HG02973 (cell line): ENCODE data around the gene GLYATL3.

Source experiments
- ATAC-seq: cut with Tn5 transposase; IDR thresholded peaks from one replicate; pipeline ENCODE4 v1.9.1; 2021; ENCODE audit warnings: moderate library complexity; ENCODE audit not compliant: unreplicated experiment

Gene GLYATL3

DNA sequence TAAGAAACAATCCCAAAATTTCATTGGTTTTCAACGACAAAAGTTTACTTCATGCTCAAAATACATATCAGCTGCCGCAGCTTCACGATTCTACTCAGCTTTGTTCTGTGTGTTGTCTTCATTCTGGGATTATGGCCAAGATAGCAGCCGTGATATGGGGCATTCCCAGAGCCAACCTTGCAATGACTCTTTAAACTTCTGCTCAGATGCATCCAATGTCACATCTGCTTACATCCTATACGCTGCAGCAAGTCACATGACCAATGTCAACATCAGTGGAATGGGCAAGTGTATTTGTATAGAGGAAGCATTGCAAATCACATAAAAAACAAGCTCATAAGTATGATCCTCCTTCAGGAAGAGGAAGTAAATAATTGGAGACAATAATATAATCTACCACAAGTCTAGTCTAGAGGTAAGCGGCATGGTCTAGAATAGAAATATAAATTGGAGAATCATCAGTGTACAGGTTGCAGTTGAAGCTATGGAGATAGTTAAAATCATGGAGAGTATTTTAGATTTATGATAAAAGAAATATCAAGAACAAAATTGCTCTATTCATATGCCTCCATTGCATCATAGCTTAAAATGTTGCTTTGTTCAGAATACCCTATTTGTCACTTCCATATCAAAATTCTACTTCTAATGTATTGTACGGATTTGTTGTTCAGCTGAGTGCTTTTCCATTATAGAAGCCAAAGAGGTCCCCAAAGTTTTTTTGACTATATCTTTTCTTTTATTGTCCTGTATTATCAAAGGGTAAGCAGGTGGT lies 43.5 kb downstream of the GLYATL3 start:
- ATAC-seq, result no peak

DNA sequence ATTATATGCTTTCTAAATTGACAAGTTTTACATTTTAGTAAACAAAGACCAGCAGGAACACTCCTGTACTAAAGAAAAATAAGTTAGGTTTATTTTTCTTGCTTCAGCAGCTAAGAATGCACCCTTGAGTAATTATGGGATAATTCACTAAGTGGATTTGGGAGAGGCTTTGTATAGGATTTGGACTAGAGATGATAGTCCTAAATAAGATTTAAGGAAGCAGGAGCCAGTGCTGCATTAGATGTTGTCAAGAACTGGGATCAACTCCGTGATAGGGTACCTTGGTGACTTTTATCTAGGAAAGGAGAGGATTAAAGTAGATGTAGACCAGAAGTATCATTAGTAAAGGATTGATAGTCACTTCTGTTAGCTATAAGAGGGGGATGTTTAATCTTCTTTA lies 46.6 kb downstream of the GLYATL3 start:
- no peak for ATAC-seq

DNA sequence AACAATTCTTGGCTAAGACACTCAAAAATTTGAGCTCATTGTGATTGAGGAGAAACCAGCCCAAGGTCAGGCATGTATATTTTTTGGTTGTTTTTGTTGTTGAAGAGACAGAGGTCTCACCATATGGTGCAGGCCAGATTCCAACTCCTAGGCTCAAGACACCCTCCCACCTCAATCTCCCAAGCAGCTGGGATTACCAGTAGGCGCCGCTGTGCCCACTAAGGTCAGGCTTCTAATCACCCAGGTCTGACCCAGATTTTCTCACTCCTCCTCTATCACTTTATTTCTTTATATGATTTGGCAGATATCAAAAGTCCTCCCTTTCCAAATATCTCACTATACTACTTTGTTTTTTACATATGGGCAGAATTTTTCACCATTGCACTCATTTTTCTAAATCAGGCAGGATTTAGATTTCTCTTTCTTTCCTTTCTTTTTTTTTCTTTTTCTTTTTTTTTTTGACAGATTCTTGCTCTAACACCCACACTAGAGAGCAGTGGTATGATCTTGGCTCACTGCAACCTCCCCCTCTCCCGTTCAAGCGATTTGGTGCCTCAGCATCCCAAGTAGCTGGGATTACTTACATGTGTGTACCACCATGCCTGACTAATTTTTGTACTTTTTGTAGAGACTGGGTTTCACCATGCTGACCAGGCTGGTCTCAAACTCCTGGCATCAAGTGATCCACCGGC lies 49.0 kb downstream of the GLYATL3 start:
- ATAC-seq, result no peak

DNA sequence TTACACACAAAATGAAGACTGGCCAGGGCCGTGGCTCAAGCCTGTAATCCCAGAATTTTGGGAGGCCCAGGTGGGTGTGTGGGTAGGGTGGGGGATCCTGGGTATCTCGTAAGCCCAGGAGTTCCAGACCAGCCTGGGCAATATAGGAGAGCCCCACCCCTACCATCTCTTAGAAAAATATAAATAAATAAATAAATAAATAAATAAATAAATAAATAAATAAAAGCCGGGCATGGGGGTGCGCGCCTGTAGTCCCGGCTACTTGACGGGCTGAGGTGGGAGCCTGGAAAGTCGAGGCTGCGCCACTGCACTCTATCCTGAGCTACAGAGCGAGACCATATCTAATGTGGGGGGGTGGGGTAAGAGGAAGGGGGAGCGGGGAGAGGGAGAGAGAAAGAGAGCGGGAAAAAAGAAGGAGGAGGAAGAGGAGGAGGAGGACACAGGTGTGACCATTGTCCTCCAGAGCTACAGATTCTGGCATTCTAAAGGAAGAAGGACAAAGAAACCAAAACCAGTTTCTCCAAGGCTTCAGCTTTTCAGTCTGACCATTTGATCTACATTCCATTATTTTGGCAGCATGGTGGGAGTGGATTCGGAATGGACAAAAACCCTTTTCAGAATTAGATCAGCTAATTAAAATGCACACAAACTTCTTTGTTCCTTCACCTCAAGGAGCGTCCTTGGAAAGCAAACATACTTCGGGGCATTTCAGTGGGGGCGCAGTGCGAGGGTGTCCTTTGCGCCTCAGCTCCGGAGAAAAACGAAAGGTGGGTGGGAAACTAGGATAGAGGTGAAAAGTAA lies 50.2 kb downstream of the GLYATL3 start:
- no peak for ATAC-seq

DNA sequence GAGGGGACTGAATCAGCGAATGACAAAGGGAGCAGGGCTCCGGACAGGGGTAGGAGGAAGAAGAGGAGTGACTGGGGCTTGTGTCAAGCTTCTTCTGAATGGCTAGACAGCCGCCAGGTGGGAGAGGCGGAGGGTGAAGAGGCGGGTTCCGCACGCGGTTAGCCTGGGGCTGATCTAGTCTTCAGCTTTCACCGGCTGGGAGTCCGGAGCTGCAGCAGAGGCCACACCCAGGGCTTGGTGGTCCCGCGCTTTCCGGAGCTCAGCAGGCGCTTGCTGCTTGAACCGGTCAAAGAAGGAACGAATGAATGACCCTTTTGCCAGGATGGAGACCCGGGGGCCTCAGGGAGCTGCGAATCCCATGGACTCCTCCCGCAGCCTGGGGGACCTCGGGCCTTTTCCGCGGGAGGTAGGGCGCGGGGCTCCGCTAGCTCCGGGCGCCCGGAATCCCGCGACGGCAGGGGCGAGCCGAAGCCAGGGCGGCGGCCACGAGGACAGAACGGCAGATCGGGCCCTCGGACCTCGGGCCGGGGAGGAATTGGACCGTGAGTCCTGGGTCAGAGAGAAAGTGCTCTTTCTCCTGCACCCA lies 50.9 kb downstream of the GLYATL3 start, which contains the start of gene C6orf141:
Gene C6orf141 (plus strand): TSS at position 177 of the 586 bp plus-strand sequence. CDS start 125 bp downstream, at position 302.
- ATAC-seq, result peak; percentile 80

DNA sequence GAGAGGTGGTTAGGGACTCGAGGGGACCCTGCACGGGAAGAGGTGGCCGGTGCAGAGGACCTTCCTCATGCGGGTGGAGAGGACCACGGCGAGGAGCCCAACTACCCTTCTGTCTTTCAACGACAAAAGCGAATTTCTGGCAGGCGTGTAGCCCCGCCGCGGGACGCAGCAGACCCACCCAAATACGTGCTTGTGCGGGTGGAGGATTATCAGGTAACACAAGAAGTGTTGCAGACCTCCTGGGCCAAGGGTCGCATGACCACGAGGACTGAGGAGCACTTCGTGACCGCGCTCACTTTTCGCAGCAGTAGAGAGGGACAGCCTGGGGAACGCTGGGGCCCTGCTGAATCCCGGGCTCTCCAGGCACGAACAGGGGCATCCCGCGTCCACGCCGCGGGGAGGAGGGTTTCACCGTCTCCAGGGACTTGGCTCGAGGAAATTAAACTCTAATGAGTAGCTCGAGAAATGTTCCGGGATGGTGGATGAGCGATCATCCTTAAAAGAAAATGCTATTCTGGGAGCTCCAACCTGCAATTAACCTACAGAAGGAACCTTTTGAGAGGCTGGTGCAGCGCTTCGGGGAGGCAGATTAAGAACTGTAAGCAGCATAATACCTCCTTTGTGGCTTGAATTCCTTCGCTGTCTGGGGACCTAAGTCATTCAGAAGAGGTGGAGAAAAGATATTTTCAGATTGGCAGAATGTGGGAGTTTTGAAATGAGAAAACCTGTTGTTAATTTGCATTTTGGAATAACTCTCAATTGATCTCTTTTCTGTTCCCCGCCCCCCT lies 51.5 kb downstream of the GLYATL3 start:
- peak; percentile 39 for ATAC-seq

DNA sequence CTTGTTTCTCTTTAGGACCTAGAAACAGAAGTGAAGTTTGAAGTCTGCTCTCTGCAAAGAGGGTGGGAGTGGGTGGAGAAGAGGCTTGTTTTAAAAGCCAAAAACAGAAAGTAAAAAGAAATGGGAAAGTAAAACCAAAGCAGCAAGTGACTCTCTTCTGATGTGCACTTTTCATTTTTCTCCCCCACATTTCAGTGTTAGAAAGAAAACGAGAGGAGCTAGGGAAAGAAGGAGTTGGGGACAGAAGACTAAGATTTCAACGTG lies 52.1 kb downstream of the GLYATL3 start:
- peak; percentile 43 for ATAC-seq

DNA sequence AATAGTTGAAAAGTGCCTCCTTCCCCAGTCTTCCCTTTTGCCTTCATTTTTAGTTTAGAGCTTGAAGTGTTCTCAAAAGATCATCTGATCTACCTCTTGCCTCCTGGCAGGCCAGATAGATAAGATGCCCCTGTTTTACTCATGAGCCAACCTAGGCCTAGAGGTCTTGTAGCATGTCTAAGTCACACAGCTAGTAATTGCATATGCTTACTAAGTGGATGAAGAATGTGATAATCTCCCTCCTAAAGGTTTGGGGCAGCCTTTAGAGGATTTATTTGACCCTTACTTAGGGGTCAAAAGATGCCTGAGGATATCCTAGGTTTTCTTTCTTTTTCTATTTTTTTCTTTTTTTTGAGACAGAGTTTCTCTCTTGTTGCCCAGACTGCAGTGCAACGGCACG lies 52.9 kb downstream of the GLYATL3 start:
- no peak for ATAC-seq

DNA sequence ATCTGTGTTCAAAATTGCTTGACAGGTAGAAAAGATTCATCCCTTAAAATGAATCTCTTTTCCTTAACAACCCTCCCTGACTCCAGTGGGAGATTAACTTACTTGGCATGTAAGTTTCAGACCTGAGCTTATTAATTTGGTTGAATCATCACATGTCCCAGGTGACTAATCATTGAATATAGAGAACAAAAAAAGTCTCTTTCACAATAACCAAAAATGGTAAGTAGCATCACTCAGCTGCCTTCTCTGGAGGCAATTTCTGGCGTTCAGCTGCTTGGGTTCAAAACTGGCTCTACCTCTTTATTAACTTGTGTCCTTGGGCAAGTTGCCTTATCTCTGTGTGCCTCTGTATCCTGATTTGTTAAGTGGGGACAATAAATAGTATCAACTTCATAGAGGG lies 53.7 kb downstream of the GLYATL3 start:
- ATAC-seq, result no peak

DNA sequence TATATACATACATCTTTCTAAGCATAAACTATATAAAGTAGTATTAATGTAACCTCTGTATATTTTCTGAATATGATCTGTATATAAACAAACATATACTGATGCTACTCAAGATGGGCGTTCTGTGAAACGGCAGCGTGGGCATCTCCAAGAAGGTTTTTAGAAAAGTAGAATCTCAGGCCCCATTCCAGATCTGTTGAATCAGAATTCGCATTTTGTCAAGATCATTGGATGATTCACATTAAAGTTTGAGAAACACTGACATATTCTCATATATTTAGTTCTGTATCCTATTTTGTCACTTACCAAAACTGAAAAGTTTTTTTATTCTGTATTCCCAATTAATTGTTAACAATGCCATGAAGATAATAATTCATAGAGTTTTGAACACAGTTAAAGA lies 56.2 kb downstream of the GLYATL3 start:
- no peak for ATAC-seq

DNA sequence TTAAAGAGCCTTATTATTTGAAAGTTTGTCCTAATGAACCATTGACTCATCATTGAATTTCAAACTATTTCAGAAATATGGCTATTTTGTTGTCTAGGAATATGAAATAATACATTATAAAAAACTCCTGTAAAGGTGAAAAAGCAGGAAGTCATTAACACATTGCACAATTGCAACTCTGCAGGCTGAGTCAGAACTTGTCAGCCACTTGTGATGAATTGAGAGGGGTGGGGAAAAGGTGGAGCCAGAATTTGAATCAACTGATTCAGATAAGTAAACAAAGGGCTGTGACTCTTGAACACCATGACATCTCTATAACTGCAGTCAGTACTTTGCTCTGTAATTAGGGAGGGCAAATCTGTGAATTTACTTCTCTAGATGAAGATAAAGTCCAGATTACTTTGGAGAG lies 56.7 kb downstream of the GLYATL3 start:
- ATAC-seq, result no peak

DNA sequence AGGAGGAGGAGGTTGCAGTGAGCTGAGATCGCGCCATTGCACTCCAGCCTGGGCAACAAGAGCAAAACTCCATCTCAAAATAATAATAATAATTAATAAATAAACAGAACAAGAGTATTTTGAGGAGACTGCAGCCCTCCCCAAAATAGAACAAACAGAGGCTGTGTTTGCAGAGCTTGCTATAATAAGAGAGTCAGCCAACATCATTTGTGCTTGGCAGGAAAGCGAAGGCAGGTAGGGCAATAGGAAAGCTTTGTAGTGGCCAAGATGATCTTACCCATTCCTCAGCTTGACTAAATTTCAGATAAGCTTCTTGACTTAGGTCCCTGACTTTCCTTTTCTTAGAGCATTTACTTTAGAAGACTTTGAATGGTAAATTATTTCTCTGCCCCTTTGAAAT lies 57.5 kb downstream of the GLYATL3 start:
- no peak for ATAC-seq

DNA sequence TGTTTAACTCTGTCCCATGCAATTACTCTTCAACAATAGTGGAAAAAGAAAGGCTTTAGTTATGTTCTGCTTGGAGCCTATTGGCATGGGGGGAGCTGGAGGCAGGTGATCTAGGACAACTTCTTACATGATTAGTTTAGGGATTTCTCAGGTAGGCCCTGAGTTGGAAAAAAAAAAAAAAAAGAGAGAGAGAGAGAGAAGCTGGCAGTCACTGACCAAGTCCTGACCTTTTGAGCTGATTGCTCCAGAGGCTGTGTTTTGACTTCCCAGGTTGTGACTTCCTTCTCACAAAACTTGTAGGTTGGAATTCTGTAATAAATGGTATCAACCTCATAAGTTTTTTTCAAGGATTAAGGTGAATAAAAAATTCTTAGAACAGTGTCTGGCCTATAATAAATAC lies 58.5 kb downstream of the GLYATL3 start:
- no peak for ATAC-seq

DNA sequence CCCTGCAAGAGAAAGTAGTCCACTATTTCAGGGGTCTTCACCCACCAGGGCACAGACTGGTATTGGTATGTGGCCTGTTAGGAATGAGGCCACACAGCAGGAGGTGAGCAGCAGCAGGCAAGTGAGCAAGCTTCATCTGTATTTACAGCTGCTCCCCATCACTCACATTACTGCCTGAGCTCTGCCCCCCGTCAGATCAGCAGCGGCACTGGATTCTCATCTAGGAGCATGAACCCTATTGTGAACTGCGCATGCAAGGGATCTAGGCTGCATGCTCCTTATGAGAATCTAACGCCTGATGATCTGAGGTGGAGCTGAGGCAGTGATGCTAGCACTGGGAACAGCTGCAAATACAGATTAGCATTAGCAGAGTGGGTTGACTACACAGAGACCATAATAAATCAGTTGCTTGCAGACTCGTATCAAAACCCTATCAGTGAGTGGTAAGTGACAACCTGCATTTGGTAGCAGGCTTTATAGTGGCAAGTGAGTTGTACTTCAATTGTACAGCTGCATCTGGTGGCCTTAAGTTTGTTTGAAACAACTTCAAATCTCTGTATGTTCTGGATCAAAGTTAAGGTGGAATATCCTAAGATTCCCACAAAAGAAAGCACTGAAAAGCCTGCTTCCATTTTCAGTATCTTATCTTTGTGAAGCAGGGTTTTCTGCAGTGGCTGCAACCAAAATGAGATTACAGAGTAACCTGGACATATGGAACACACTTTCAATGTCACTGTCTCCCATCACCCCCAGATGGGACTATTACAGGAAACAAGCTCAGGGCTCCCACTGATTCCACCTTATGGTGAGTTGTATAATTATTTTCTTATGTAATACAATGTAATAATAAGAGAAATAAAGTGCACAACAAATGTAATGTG lies 63.5 kb downstream of the GLYATL3 start:
- no peak for ATAC-seq

DNA sequence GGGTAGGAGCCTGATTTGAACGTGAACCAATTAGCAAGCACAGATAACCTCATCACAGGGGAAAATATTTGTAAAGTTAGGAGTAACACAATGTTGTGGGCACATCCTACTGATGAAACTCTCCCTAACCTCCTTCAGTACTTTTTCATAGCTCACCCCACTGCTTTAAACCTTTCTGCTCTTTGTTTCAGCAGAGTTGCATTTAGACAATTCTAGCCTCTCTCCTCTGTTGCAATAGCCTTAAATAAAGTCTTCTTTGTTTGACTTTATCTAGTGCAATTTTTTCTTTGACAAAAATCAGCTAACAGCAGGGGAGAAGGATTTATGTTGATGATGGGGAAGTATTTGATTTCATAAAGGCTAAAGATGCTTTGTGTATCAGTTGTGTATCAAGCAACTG lies 64.8 kb downstream of the GLYATL3 start:
- no peak for ATAC-seq

DNA sequence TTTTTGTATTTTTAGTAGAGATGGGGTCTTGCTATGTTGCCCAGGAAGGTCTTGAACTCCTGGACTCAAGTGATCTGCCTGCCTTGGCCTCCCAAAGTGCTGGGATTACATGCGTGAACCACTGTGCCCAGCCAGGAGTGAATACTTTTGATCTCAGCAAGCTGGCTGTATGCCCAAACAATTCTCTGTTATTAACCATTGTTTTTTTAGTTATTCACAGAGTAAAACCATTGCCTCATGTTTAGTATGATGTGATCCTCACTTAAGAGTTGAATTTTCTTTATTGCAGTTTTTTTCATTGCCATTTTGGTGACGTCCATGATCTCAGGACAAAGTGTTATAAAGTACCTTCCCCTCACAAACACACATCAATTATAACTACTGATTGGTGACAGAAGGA lies 65.5 kb downstream of the GLYATL3 start:
- no peak for ATAC-seq

DNA sequence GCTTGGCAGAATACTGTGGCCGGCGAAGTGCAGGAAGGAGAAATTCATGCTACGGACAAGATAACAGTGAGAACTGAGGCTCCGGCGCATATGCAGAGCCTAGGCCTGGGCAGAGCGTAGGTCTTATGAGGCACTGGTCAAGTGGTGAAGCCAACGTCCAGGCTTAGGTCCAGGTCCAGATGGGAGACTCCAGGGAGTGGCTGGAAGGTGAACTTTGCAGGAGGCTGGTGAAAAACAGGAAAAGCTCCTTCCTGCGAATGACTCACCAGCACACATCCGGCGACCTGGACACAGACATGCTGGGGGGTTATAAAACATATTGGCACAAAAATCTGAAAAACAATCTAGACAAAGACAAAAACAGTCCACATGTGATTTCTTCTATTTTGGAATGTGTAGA lies 66.1 kb downstream of the GLYATL3 start:
- ATAC-seq, result no peak

DNA sequence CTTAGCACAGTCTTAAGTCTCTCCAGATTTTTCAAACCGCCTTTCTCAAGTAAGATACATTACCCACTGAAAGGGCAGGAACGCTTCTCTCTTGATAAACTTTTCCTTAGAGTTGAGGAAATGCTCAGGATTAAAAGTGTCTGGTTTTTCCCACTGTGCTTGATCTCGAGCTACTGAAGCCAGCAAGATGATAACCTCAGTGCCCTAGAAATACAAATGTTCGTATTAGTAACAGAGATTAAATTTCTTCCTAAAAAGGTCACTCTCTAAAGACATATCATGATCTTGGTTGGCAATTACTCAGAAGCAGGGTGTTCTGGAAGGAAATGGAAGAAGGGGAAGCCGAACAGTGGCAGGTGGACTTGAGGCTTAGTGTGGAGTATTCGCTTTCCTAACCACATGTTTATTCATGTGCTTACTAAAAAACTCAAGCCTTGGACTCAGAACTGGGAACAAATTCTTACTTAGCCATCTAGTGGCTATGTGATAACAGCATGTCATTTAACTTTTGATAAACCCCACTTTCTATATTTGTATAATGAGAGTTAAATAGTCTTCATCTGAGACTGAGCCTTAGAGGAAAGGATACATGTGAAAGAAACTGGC lies 70.9 kb downstream of the GLYATL3 start:
- no peak for ATAC-seq

DNA sequence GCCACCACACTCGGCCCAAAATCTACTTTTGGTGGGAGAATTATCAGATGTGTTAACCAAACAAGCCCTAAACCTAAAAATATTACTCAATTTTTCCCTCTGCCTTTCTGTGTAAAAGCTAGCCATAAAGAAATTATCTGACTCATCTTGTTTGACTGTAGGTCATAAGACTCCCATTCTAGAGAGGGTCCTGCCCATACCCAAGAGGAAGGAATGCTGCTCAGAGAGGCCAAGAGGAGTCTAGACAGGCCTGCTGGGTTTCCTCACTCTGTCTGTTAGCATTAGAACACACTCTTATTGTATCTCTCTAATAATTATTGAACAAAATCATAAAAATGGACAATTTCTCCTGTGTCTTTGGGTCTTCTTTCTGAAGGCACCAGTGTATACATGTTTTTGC lies 76.9 kb downstream of the GLYATL3 start:
- ATAC-seq, result no peak
